OCI-LY1 (cell line): ENCODE results near the gene CCDC74B.
"Not testable (repeated sequence)": the region's sequence is repeated elsewhere in the genome, so short reads cannot be mapped to it uniquely, and the experiment has no call there.

Experiments used
- H2AFZ ChIP-seq: fragments of 200-600 bp; sonication (generic), shearing (Covaris generic); 2 replicates; pipeline ENCODE4 v1.6.0; 2014; ENCODE audit warnings: antibody characterized with exemption, mild to moderate bottlenecking, low read length
- H3F3A ChIP-seq: fragments of 200-600 bp; sonication (generic), shearing (Covaris generic); 2 replicates; pipeline ENCODE4 v1.6.0; 2014; ENCODE audit warnings: mild to moderate bottlenecking, antibody characterized with exemption, low read length, moderate library complexity; ENCODE audit not compliant: insufficient read depth
- H3K27ac ChIP-seq: fragments of 200-600 bp; sonication (generic); 2 replicates; pipeline ENCODE4 v1.5.1; 2014; ENCODE audit warnings: low read length, mixed run types, mild to moderate bottlenecking, low read depth; ENCODE audit not compliant: poor library complexity, severe bottlenecking
- H3K27me3 ChIP-seq: fragments of 200-600 bp; sonication (generic); 2 replicates; pipeline ENCODE4 v1.6.0; 2014; ENCODE audit warnings: antibody characterized with exemption, mild to moderate bottlenecking, low read length, moderate library complexity; ENCODE audit not compliant: insufficient read depth
- H3K36me3 ChIP-seq: fragments of 200-600 bp; sonication (generic); 2 replicates; pipeline ENCODE4 v1.6.1; 2014; ENCODE audit warnings: mild to moderate bottlenecking, antibody characterized with exemption, low read length, moderate library complexity, mixed read lengths; ENCODE audit not compliant: insufficient read depth
- H3K4me1 ChIP-seq: fragments of 200-600 bp; sonication (generic); 2 replicates; pipeline ENCODE4 v1.5.1; 2014; ENCODE audit warnings: mild to moderate bottlenecking, low read length, moderate library complexity; ENCODE audit not compliant: insufficient read depth, severe bottlenecking
- H3K4me2 ChIP-seq: fragments of 200-600 bp; sonication (generic), shearing (Covaris generic); 2 replicates; pipeline ENCODE4 v1.6.1; 2014; ENCODE audit warnings: low read length
- H3K4me3 ChIP-seq: fragments of 200-600 bp; sonication (generic); 2 replicates; pipeline ENCODE4 v1.5.1; 2014; ENCODE audit warnings: low read length, low read depth, mild to moderate bottlenecking, mixed read lengths; ENCODE audit not compliant: poor library complexity, severe bottlenecking
- H3K79me2 ChIP-seq: fragments of 200-600 bp; shearing (Covaris generic); 2 replicates; pipeline ENCODE4 v1.6.1; 2016; ENCODE audit warnings: mixed run types, low read length, mixed read lengths; ENCODE audit not compliant: insufficient read depth
- H3K9ac ChIP-seq: fragments of 200-600 bp; sonication (generic), shearing (Covaris generic); 2 replicates; pipeline ENCODE4 v1.6.1; 2014; ENCODE audit warnings: mild to moderate bottlenecking, low read length, mixed read lengths
- H3K9me2 ChIP-seq: fragments of 200-600 bp; sonication (generic), shearing (Covaris generic); 2 replicates; pipeline ENCODE4 v1.6.1; 2014; ENCODE audit warnings: low read depth, mild to moderate bottlenecking, low read length, mixed read lengths
- H3K9me3 ChIP-seq: fragments of 200-600 bp; shearing (Covaris generic); 2 replicates; pipeline ENCODE4 v1.6.1; 2014; ENCODE audit warnings: low read length, mixed read lengths
- H4K20me1 ChIP-seq: fragments of 200-600 bp; sonication (generic), shearing (Covaris generic); 2 replicates; pipeline ENCODE4 v1.6.0; 2016; ENCODE audit warnings: mild to moderate bottlenecking, low read length; ENCODE audit not compliant: insufficient read depth
- EZH2 ChIP-seq: fragments of 200-600 bp; sonication (generic), shearing (Covaris generic); IDR thresholded peaks from 2 replicates; pipeline ENCODE4 v1.8.0; 2017; ENCODE audit warnings: borderline replicate concordance, mixed run types, mild to moderate bottlenecking, antibody characterized with exemption, low read length, moderate library complexity, mixed read lengths
- TF ChIP-seq, protein P1 (sequence below): fragments of 200-600 bp; sonication (generic), shearing (Covaris generic); IDR thresholded peaks from 2 replicates; pipeline ENCODE4 v1.5.1; 2017; ENCODE audit warnings: mild to moderate bottlenecking, antibody characterized with exemption, low read length, moderate library complexity, mixed read lengths

Gene CCDC74B

DNA sequence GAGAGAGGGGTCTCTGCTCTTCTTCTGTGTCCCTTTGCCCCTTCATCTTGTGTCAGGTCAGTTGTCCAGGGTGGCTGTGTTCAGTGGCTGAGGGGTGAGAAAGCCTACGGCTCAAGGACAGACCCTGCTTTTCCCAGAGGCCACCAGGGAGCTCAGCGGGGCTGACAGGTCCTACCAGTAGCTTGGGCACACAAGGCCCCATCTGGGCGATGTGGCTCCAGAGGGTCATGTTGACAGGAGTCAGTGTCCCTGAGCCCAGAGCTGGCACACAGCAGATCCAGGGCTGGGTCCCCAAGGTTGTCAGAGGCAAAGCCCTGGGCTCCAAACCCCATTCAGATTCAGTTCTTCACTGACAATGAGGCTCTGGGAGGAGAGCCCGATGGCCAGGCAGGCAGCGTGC is 7.8 kb downstream of the CCDC74B start:
- H3K9me3 ChIP-seq = not testable (repeated sequence)

DNA sequence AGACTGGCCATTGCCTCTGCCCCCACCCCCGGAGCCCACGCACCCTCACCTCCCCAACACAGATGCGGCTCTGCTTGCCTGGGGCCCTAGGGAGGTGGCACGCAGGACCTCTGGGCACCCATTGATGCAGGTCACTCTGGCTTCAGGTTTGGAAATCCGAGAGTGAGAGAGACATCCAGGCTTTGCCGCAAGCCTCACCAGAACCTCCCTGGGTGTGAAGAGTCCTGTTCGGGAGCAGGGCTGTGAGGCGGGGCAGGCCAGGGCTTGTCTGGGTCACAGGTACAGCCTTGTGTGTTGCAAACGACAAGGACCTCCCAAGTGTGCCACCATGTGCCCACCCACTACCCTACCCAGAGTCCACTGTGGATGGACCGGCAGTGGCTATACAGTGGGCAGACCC is 8.4 kb downstream of the CCDC74B start:
- H3K4me2 ChIP-seq, H4K20me1 ChIP-seq, H3K9ac ChIP-seq, H2AFZ ChIP-seq, H3F3A ChIP-seq, H3K27me3 ChIP-seq, H3K79me2 ChIP-seq, H3K4me1 ChIP-seq, H3K4me3 ChIP-seq, H3K9me2 ChIP-seq, H3K36me3 ChIP-seq, H3K27ac ChIP-seq, H3K9me3 ChIP-seq: not testable (repeated sequence)

More for the DNA sequence above, 7.8 kb downstream of the CCDC74B start:
- not testable (repeated sequence) for H3K36me3 ChIP-seq, H3K4me1 ChIP-seq, H3K27ac ChIP-seq, H2AFZ ChIP-seq, H3K27me3 ChIP-seq, H3K9me2 ChIP-seq, H4K20me1 ChIP-seq, H3K4me3 ChIP-seq, H3K4me2 ChIP-seq, H3K79me2 ChIP-seq, H3K9ac ChIP-seq, H3F3A ChIP-seq

DNA sequence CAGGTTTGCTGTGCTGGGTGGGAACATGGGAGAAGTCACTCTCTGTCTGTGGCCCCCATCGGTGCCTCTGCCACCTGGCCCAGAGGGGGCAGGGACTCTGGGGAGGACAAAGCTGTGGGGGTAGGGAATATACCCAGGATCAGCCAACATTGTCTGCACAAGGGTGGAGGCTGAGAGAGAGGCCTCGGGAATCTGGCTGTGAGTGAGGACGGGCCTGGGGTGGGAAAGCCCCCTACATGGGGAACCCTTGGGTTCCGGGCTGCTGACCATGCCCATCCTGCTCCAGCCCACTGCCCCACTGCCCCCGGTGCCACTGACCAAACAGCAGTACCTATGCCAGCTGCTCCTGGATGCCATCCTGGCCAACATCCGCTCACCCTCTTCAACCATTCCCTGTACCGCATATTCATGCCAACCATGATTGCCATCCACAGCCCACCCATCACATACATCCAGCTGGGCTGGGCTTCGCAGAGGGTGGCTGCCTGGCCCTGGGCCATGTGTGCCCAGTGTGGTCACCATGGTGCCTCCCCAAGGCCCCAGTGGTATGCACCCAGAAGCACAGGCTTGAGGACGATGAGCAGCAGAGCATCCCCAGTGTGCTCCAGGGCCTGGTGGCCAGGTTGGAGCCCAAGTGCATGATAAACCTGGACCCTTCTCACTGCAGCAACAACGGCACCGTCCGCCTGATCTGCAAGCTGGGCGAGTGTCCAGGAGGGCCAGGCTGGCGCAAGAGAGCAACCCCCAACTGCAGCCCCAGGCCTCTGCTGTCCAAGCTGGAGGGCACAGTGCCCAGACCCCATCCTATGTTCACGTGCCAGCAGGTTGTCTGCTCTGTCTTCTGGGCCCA is 9.0 kb downstream of the CCDC74B start:
- no peak for TF ChIP-seq EZH2
- TF ChIP-seq, protein P1, sequence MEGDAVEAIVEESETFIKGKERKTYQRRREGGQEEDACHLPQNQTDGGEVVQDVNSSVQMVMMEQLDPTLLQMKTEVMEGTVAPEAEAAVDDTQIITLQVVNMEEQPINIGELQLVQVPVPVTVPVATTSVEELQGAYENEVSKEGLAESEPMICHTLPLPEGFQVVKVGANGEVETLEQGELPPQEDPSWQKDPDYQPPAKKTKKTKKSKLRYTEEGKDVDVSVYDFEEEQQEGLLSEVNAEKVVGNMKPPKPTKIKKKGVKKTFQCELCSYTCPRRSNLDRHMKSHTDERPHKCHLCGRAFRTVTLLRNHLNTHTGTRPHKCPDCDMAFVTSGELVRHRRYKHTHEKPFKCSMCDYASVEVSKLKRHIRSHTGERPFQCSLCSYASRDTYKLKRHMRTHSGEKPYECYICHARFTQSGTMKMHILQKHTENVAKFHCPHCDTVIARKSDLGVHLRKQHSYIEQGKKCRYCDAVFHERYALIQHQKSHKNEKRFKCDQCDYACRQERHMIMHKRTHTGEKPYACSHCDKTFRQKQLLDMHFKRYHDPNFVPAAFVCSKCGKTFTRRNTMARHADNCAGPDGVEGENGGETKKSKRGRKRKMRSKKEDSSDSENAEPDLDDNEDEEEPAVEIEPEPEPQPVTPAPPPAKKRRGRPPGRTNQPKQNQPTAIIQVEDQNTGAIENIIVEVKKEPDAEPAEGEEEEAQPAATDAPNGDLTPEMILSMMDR = no peak
- Histone ChIP-seq H3K36me3 (no peaks in the 10 kb centered on the region), H3K9me3 (no peaks in the 10 kb centered on the region), H3K4me2 (no peak overlapping the region), H3K79me2 (no peaks in the 10 kb centered on the region), H4K20me1 (no peaks in the 10 kb centered on the region), H3K4me3 (no peak overlapping the region), H3K9ac (no peak overlapping the region), H3K4me1 (no peaks in the 10 kb centered on the region), H3F3A (no peaks in the 10 kb centered on the region), H3K27ac (no peak overlapping the region), H2AFZ (no peak overlapping the region), H3K27me3 (no peaks in the 10 kb centered on the region), H3K9me2 (no peaks in the 10 kb centered on the region)

DNA sequence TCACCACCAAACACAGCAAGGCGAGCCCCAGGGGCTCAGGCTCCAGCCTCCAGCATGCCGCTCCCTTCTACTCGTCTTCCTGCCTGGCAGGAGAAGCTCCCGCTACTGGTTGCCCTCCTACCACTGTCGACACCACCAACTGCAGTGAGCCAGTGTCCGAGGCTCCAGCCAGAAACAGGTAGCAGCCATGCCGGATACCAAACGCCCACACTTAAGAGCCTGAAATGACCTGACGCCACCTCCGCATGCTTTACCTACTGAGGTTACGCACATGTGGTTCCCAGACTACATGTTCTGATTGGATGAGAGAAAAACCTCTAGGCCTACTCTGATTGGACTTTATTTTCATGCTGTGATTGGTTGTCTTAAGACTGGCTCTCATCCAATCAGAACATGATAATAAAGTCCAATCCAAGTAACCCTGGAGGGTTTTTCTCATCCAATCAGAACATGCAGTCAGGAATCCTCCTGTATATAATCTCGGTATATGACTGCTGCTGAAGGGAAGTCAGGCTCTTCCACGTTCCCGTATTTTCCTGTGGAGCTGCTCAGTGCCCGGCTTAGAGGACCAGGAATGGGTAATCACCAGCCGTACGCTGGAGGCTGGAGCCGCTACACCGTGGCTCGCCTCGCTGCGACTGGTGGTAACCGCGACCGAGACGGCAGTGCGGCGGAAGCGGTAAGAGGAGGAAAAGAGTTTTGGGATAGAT is 15.6 kb downstream of the CCDC74B start, which contains the start of gene POTEF:
TSS of gene POTEF (minus strand) at position 103 of the 710 bp plus-strand sequence. CDS start 8,707 bp downstream, outside the sequence.
- not testable (repeated sequence) for H3K4me1 ChIP-seq, H3K79me2 ChIP-seq, H3K9me3 ChIP-seq, H4K20me1 ChIP-seq, H3F3A ChIP-seq, H3K9me2 ChIP-seq, H2AFZ ChIP-seq, H3K4me2 ChIP-seq, H3K27me3 ChIP-seq, H3K27ac ChIP-seq, H3K9ac ChIP-seq, H3K36me3 ChIP-seq
- peak within 1 kb of the TSS; percentile 51 for H3K4me3 ChIP-seq

DNA sequence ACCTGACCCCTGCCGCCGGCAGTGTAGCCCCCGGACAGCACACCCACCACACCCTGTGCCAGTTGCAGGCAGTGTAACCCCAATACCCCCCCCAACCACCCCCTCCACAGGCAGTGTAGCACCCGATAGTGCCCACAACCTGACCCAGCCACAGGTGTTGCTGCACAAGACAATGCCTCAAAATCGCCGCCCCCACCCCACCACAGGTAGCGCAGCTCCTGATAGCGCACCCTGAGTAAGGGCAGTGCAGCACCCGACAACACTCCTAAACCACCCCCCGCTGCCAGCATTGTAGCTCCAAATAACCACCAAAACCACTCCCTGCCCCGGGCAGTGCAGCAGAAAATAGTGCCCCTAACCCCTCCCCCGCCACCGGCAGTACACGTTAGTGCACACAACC is 16.4 kb downstream of the CCDC74B start:
- H3K9me3 ChIP-seq, H3K9me2 ChIP-seq, H3K4me2 ChIP-seq, H4K20me1 ChIP-seq, H3F3A ChIP-seq, H2AFZ ChIP-seq, H3K27ac ChIP-seq, H3K4me1 ChIP-seq, H3K79me2 ChIP-seq, H3K9ac ChIP-seq, H3K36me3 ChIP-seq, H3K27me3 ChIP-seq: not testable (repeated sequence)
- peak overlapping the region; percentile 51 for H3K4me3 ChIP-seq

DNA sequence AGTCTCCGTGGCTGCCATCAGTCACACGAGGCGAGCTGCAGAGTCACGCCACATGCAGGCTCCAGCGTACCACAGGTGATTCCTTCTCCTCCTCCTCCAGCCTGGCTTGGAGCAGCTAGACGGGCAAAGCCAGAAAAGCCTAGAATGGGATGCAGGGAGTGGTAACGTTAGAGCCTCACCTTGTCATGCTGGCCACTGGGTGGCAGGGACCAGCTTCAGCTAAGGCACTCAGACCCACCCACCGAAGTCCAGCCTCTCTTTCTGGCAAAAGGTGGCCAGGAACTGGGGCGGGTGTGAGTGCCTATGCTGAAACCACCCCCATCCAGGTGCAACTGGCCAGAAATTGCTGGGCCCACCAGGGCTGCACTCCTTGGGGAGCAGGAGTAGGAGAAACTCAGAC is 17.2 kb downstream of the CCDC74B start:
- peak overlapping the region; percentile 51 for H3K4me3 ChIP-seq
- not testable (repeated sequence) for H3K4me1 ChIP-seq, H3K36me3 ChIP-seq, H3K9ac ChIP-seq, H2AFZ ChIP-seq, H3K9me3 ChIP-seq, H3K79me2 ChIP-seq, H3K9me2 ChIP-seq, H4K20me1 ChIP-seq, H3K4me2 ChIP-seq, H3K27ac ChIP-seq, H3F3A ChIP-seq, H3K27me3 ChIP-seq
